HEK293T (cell line): ENCODE data around the gene USP6.
"Not testable (repeated sequence)": the region's sequence is repeated elsewhere in the genome, so short reads cannot be mapped to it uniquely, and the experiment has no call there.

Experiments
- CTCF ChIA-PET: fragments of 350-600 bp; formaldehyde crosslinking; extraction: SDS; loops from one replicate; lab custom pipeline; 2021; ENCODE audit warnings: antibody characterized with exemption, inconsistent platforms; lab: Yijun Ruan, JAX
- POLR2A ChIA-PET: fragments of 350-600 bp; formaldehyde crosslinking; extraction: SDS; loops from one replicate; lab custom pipeline; 2020; ENCODE audit warnings: antibody characterized with exemption, inconsistent platforms; lab: Yijun Ruan, JAX
- DNase-seq: peaks from one replicate; pipeline ENCODE4 v3.0.0; 2012; ENCODE audit warnings: mixed read lengths; ENCODE audit errors: extremely low spot score
- ARNT ChIP-seq: fragments of 450-650 bp; IDR thresholded peaks from 2 replicates; pipeline ENCODE4 v1.6.1; 2017; ENCODE audit warnings: mild to moderate bottlenecking
- BHLHE40 ChIP-seq: fragments of 450-650 bp; IDR thresholded peaks from 2 replicates; pipeline ENCODE4 v1.6.1; 2016; ENCODE audit warnings: mild to moderate bottlenecking, moderate library complexity, borderline replicate concordance
- CTBP1 ChIP-seq: fragments of 450-650 bp; IDR thresholded peaks from 2 replicates; pipeline ENCODE4 v1.6.1; 2016; ENCODE audit warnings: borderline replicate concordance
- ELF4 ChIP-seq: fragments of 450-650 bp; IDR thresholded peaks from 2 replicates; pipeline ENCODE4 v1.6.1; 2017; ENCODE audit warnings: antibody characterized with exemption
- FOXA1 ChIP-seq: fragments of 450-650 bp; IDR thresholded peaks from 2 replicates; pipeline ENCODE4 v1.6.1; 2016; ENCODE audit warnings: mild to moderate bottlenecking
- FOXK2 ChIP-seq: fragments of 450-650 bp; IDR thresholded peaks from 2 replicates; pipeline ENCODE4 v1.6.1; 2016; ENCODE audit warnings: mild to moderate bottlenecking
- FOXM1 ChIP-seq: fragments of 450-650 bp; IDR thresholded peaks from 2 replicates; pipeline ENCODE4 v1.6.1; 2017; ENCODE audit warnings: mild to moderate bottlenecking, borderline replicate concordance
- HDGF ChIP-seq: fragments of 450-650 bp; IDR thresholded peaks from 2 replicates; pipeline ENCODE4 v1.6.1; 2017; ENCODE audit warnings: antibody characterized with exemption, borderline replicate concordance
- L3MBTL2 ChIP-seq: fragments of 450-650 bp; conservative IDR thresholded peaks from 2 replicates; pipeline ENCODE4 v1.6.1; 2016; ENCODE audit warnings: mild to moderate bottlenecking
- LEF1 ChIP-seq: fragments of 450-650 bp; IDR thresholded peaks from 2 replicates; pipeline ENCODE4 v1.6.1; 2017; ENCODE audit warnings: mild to moderate bottlenecking, borderline replicate concordance
- NFRKB ChIP-seq: fragments of 450-650 bp; IDR thresholded peaks from 2 replicates; pipeline ENCODE4 v1.6.1; 2016; ENCODE audit warnings: mild to moderate bottlenecking, moderate library complexity
- PKNOX1 ChIP-seq: fragments of 450-650 bp; IDR thresholded peaks from 2 replicates; pipeline ENCODE4 v1.6.1; 2016
- SP1 ChIP-seq: fragments of 450-650 bp; IDR thresholded peaks from 2 replicates; pipeline ENCODE4 v1.6.1; 2017
- SUZ12 ChIP-seq: fragments of 450-650 bp; IDR thresholded peaks from 2 replicates; pipeline ENCODE4 v1.6.1; 2016; ENCODE audit warnings: mild to moderate bottlenecking
- TARDBP ChIP-seq: fragments of 450-650 bp; IDR thresholded peaks from 2 replicates; pipeline ENCODE4 v1.6.1; 2016
- ZNF384 ChIP-seq: fragments of 450-650 bp; IDR thresholded peaks from 2 replicates; pipeline ENCODE4 v1.6.1; 2016

The USP6 gene

DNA sequence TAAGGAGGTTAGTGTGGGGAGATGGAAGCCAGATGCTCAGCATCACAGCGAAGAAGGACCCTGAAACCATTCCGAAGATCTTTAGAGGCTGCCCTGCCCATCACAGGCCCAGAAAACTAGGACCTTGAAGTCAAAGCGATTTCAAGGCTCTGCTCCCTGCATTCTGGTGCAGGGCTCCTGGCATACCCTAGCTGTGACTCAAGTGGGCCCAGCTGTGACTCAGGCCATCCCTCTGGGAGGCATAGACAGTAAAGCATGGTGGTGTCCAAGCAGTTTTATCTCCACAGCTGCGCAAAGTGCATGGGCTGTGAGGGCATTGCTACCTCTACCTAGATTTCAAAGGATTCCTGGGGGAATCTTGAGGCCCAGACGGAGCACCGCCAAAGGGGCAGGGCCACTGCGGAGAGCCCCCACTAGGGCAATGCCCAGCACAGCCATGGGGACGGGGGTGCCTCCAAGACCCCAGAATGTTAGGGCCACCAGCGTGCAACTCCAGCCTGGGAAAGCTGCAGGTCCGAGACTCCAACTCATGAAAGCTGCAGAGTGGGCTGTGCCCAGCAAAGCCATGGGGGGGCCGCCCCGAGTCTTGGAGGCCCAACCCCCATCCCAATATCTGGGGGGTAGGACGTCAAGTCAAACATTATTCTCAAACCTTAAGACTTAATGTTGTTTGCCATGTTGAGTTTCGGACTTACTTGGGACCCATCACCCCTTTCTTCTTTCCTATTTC lies 87.5 kb downstream of the USP6 start:
- CTCF ChIA-PET, result no interaction called here
- DNase-seq, result no peak
- POLR2A ChIA-PET, result no interaction called here
- TF ChIP-seq CTBP1, result no peak
- no peak for TF ChIP-seq HDGF
- no peak for TF ChIP-seq TARDBP
- TF ChIP-seq SUZ12, result no peak
- TF ChIP-seq FOXK2, result no peak
- TF ChIP-seq FOXA1, result no peak
- no peak for TF ChIP-seq BHLHE40
- no peak for TF ChIP-seq PKNOX1
- no peak for TF ChIP-seq ELF4
- TF ChIP-seq NFRKB, result no peak
- TF ChIP-seq L3MBTL2, result no peak
- TF ChIP-seq SP1, result no peak
- TF ChIP-seq ZNF384, result no peak
- no peak for TF ChIP-seq FOXM1
- no peak for TF ChIP-seq ARNT
- TF ChIP-seq LEF1, result no peak

DNA sequence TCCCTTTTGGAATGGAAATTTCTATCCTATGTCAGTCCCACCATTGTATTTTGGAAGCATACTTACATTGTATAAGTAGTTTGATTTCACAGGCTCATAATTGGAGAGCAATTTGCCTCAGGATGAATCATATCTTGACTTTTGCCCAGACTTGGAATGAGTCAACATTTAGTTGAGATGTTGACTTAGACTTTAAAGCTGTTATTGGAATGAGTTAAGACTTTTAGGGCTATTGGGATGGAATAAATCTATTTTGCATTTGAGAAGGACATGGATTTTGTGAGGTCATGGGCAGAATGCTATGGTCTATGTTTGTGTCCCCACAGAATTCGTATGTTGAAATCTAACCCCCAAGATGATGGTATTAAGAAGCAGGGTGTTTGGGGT lies 88.1 kb downstream of the USP6 start:
- no peak for DNase-seq
- no peak for TF ChIP-seq SP1
- TF ChIP-seq BHLHE40, result no peak
- CTCF ChIA-PET, result no interaction called here
- POLR2A ChIA-PET, result no interaction called here

DNA sequence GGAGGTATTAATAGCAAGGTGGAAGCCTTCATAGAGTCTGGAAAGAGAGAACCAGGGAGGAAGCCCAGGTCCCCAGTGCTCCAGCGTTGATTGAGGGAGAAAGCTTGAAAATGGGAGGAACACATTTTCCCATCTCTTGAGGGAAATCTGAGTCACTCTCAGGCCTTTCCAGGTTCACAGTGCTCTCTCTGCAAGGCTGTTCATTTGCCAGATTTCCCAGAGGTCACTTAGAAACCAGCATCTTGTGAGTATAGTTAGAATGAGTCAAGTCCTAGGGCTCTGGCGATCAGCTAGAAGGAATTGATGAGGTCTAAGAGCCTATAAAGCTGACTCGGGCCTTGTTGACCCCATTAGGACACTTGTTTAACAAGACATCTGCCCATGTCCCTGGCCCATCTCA lies 93.6 kb downstream of the USP6 start:
- TF ChIP-seq HDGF (no peak), FOXA1 (no peak), CTBP1 (no peak), BHLHE40 (no peak)
- DNase-seq, result no peak
- ChIA-PET POLR2A (no interaction called here), CTCF (no interaction called here)

DNA sequence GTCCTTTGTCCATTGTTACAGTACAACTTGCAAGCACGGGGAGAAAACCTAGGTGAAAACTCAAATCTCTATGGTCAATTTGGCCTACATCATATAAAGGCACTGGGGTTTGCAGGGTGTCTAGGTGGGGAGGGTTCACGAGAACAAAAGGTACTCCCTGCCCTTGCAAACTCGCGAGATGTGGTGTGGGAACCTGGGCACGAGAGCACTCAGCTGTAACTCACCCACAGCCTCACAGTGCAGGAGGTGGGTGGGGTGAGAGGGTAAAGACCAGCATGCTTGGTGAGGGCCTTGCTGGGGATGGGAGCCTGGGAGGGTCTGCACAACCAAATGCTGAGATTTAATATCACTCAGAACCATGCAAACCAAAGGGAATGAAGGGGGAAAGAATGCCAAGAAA lies 94.3 kb downstream of the USP6 start:
- ChIA-PET POLR2A (interaction anchor here (1.5 kb wide), 1 partner anchor 18 kb away, joined by 3 read pairs; the partner anchor contains the start of gene ZNF594), CTCF (no interaction called here)
- TF ChIP-seq L3MBTL2 (no peak), FOXK2 (no peak), SUZ12 (no peak), SP1 (no peak), TARDBP (no peak), BHLHE40 (no peak), HDGF (no peak), FOXA1 (no peak), PKNOX1 (no peak), ZNF384 (no peak), ELF4 (no peak)
- DNase-seq, result no peak

GRCh38 chr17:5210614-5211252 lies 94.9 kb downstream of the USP6 start:
- CTCF ChIA-PET, result no interaction called here
- no peak for TF ChIP-seq HDGF
- TF ChIP-seq ELF4, result no peak
- TF ChIP-seq SP1, result no peak
- TF ChIP-seq ARNT, result no peak
- TF ChIP-seq PKNOX1, result no peak
- TF ChIP-seq BHLHE40, result no peak
- no peak for TF ChIP-seq SUZ12
- TF ChIP-seq FOXM1, result no peak
- no peak for DNase-seq

GRCh38 chr17:5211458-5211857 lies 95.6 kb downstream of the USP6 start:
- no peak for DNase-seq
- no peak for TF ChIP-seq ELF4
- TF ChIP-seq LEF1, result no peak
- TF ChIP-seq BHLHE40, result no peak
- no peak for TF ChIP-seq ARNT
- ChIA-PET CTCF (no interaction called here), POLR2A (no interaction called here)

More at GRCh38 chr17:5210614-5211252, 94.9 kb downstream of the USP6 start:
- POLR2A ChIA-PET, result interaction anchor here (1.5 kb wide), 1 partner anchor 19 kb away, joined by 3 read pairs; the partner anchor contains the start of gene ZNF594

DNA sequence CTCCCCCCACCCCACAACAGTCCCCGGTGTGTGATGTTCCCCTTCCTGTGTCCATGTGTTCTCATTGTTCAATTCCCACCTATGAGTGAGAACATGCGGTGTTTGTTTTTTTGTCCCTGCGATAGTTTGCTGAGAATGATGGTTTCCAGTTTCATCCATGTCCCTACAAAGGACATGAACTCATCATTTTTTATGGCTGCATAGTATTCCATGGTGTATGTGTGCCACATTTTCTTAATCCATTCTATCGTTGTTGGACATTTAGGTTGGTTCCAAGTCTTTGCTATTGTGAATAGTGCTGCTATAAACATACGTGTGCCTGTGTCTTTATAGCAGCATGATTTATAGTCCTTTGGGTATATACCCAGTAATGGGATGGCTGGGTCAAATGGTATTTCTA lies 101.7 kb downstream of the USP6 start:
- CTCF ChIA-PET, DNase-seq, POLR2A ChIA-PET: not testable (repeated sequence)
